Fibroblast of gingiva (primary cell): ENCODE data around the gene TMA7.
A peak's percentile ranks its signal among the peaks of the same experiment; 100 is the strongest.
"Not testable (repeated sequence)": the region's sequence is repeated elsewhere in the genome, so short reads cannot be mapped to it uniquely, and the experiment has no call there.

Experiments used
- DNase-seq: peaks from one replicate; pipeline ENCODE4 v3.0.0-alpha.2; 2011; ENCODE audit warnings: low read depth

Gene TMA7

GRCh38 chr3:48436477-48436787 is 3.6 kb upstream of the TMA7 start:
- DNase-seq: no peak

DNA sequence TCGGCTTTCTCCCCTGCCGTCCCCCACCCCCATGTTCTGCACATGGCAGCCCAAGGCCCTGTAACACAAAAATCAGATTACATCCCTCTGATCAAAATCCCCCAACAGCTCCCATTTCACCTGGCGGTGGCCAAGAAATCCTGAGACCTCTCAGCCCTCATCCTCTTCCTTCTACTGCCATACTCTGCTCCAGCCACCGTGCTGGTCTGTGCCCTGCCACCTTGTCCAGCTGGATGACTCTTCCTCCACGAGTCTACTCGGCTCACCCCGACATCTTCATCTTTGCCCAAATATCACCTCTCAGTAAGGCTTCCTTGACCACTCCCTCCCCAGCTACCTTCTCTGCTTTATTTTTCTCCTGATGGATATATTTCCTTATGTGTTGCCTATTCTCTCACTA is 3.2 kb upstream of the TMA7 start:
- DNase-seq: no peak

- DNase-seq: no peak
Observed at GRCh38 chr3:48437812-48438211, 2.2 kb upstream of the TMA7 start.

- DNase-seq: no peak
Observed at GRCh38 chr3:48440590-48440958, 517 bp downstream of the TMA7 start.

DNA sequence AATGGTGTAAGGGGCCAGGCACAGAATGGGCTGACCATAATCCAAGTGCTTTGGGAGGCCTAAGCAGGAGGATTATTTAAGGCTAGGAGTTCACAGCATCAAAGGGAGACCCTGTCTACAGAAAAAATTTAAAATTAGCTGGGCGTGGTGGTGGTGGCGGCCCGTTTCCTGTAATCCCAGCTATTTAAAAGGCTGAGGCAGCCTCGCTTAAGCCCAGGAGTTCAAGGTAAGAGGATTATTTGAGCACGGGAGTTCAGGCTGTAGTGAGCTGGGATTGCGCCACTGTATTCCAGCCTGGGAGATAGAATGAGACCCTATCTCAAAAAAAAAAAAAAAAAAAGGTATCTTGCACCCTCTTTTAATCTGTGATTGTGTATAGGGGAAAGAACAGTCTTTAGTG is 1.9 kb downstream of the TMA7 start:
- DNase-seq: no peak

- no peak for DNase-seq
Observed at GRCh38 chr3:48445277-48445882, 5.3 kb downstream of the TMA7 start.

GRCh38 chr3:48446043-48446424 is 6.0 kb downstream of the TMA7 start:
- no peak for DNase-seq

GRCh38 chr3:48446425-48447193 is 6.6 kb downstream of the TMA7 start, which contains the start of gene ATRIP:
Gene ATRIP, plus strand, starts transcription at chr3:48446737. Its CDS starts 109 bp downstream, at chr3:48446846.
- DNase-seq: peak; percentile 81

- DNase-seq: no peak
Observed at GRCh38 chr3:48451270-48451669, 11.2 kb downstream of the TMA7 start.

DNA sequence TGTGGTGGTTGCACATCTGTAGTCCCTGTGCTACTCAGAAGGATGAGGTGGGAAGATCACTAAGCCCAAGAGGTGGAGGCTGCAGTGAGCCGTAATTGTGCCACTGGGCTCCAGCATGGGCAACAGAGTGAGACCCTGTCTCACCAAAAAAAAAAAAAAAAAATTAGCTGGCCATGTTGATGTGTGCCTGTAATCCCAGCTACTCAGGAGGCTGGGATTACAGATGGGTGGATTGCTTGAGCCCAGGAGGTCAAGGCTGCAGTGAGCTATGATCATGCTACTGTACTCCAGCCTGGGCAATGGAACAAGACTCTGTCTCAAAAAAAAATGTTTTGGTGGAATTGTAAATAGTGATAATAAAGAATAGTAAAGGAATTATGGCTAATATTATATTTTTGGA is 16.4 kb downstream of the TMA7 start:
- no peak for DNase-seq

GRCh38 chr3:48459331-48459730 is 19.3 kb downstream of the TMA7 start:
- DNase-seq: no peak

DNA sequence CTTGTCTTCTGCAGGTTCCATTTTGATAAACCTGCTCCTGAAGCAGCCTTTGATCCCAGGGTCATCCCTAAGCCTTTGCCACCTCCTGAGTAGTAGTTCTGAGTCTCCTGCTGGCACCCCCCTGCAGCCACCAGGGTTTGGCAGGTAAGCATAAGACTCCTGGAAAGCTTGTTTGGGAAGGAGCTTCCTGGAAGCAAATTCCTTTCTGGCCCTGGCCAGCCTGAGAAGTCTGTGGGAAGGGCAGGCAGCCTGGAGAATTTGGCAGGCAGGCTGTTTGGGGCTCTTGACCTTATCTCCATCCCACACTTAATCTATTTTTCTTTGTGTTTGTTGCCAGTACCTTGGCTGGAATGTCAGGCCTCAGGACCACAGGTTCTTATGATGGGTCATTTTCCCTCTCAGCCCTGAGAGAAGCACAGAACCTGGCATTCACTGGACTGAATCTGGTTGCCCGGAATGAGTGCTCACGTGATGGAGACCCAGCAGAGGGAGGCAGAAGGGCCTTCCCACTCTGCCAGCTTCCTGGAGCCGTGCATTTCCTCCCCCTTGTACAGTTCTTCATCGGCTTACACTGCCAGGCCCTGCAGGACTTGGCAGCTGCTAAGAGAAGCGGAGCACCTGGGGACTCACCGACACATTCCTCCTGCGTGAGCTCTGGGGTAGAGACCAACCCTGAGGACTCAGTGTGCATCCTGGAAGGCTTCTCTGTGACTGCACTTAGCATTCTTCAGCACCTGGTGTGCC is 19.9 kb downstream of the TMA7 start:
- DNase-seq: no peak

- DNase-seq: no peak
Observed at GRCh38 chr3:48460517-48460902, 20.5 kb downstream of the TMA7 start.

- DNase-seq: not testable (repeated sequence)
Observed at GRCh38 chr3:48461767-48462166, 21.7 kb downstream of the TMA7 start.

- no peak for DNase-seq
Observed at GRCh38 chr3:48463703-48464102, 23.6 kb downstream of the TMA7 start.

GRCh38 chr3:48464713-48465221 is 24.7 kb downstream of the TMA7 start:
- no peak for DNase-seq

GRCh38 chr3:48465237-48465530 is 25.1 kb downstream of the TMA7 start:
- no peak for DNase-seq

DNA sequence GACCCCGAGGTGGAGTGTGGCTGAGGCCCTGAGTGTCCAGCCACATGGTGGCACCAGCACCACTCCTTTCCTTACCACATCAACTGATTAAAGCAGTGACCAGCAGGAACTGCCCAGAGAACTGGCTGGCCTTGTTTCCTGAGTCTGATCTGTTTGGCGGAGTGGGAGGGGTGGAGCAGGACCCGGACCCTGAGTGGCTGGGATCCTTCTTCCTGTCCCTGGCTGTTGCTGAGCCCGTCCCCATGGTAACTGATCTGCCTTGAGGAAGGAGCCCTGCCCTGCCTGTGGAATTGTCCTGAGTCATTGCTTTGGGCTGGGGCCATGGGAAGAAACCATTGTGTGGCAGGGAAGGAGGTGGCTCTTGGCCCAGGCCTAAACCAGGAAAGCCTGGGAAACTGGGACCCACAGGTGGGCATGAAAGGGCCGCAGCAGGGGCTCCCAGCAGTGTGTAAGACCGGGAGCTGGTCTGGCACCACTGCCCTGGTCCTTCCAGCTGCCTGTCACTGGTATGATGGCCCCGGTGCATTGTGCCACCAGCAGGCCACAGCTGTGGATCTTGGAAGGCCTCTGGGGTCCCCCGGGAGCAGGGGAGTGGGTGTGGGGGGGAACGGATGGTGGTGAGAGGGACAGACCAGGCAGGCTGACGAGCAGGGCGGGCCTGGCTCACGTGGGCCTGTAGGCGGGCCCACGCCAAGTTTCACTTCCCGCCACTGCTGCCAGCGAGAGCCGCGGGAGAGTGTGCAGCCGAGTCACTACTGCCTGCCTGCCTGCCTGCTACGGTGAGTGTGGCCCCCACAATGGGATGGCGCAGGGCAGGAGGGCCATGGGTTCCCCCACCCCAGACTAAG is 25.7 kb downstream of the TMA7 start:
- DNase-seq: peak; percentile 100

DNA sequence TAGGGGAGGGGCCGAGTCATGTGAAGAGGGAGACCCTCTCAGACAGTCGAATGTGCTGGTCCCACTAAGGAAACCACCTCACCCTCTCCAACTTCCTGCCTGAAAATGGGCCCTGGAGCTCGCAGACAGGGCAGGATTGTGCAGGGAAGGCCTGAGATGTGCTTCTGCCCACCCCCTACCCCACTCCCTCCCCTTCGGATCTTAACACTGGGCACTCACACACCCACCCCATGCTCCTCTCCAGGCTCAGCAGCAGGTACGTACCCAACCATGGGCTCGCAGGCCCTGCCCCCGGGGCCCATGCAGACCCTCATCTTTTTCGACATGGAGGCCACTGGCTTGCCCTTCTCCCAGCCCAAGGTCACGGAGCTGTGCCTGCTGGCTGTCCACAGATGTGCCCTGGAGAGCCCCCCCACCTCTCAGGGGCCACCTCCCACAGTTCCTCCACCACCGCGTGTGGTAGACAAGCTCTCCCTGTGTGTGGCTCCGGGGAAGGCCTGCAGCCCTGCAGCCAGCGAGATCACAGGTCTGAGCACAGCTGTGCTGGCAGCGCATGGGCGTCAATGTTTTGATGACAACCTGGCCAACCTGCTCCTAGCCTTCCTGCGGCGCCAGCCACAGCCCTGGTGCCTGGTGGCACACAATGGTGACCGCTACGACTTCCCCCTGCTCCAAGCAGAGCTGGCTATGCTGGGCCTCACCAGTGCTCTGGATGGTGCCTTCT is 26.5 kb downstream of the TMA7 start:
- DNase-seq: no peak

DNA sequence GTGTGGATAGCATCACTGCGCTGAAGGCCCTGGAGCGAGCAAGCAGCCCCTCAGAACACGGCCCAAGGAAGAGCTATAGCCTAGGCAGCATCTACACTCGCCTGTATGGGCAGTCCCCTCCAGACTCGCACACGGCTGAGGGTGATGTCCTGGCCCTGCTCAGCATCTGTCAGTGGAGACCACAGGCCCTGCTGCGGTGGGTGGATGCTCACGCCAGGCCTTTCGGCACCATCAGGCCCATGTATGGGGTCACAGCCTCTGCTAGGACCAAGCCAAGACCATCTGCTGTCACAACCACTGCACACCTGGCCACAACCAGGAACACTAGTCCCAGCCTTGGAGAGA is 27.0 kb downstream of the TMA7 start:
- DNase-seq: no peak

- no peak for DNase-seq
Observed at GRCh38 chr3:48467473-48468267, 27.6 kb downstream of the TMA7 start.
